Retinal pigment epithelial cell (primary cell): ENCODE results near the gene DGCR2.
A peak's percentile ranks its signal among the peaks of the same experiment; 100 is the strongest.
"Not testable (repeated sequence)": the region's sequence is repeated elsewhere in the genome, so short reads cannot be mapped to it uniquely, and the experiment has no call there.

Experiments
- DNase-seq: peaks from one replicate; pipeline ENCODE4 v3.0.0-alpha.2; 2010; ENCODE audit warnings: low read depth
- H3K4me3 ChIP-seq: 2 replicates; pipeline ENCODE4 v1.5.1; 2011; ENCODE audit warnings: mild to moderate bottlenecking, low read length, control low read depth, moderate library complexity
- CTCF ChIP-seq: conservative IDR thresholded peaks from 2 replicates; pipeline ENCODE4 v1.5.1; 2011; ENCODE audit warnings: low read depth, low read length, control low read depth, inconsistent platforms

The DGCR2 gene

GRCh38 chr22:19086417-19086816, 35.8 kb downstream of the DGCR2 start:
- DNase-seq, result no peak
- no peak for TF ChIP-seq CTCF
- H3K4me3 ChIP-seq, result no peak overlapping the region

GRCh38 chr22:19085233-19085718, 36.9 kb downstream of the DGCR2 start:
- peak; percentile 64 for TF ChIP-seq CTCF

GRCh38 chr22:19084586-19084985, 37.6 kb downstream of the DGCR2 start:
- H3K4me3 ChIP-seq, DNase-seq: not testable (repeated sequence)

More at GRCh38 chr22:19085233-19085718, 36.9 kb downstream of the DGCR2 start:
- no peak overlapping the region for H3K4me3 ChIP-seq
- DNase-seq, result no peak

- DNase-seq, H3K4me3 ChIP-seq: not testable (repeated sequence)
Observed at GRCh38 chr22:19084126-19084525, 38.1 kb downstream of the DGCR2 start.

GRCh38 chr22:19082793-19083192, 39.4 kb downstream of the DGCR2 start:
- H3K4me3 ChIP-seq, result no peak overlapping the region
- TF ChIP-seq CTCF, result no peak
- no peak for DNase-seq

- H3K4me3 ChIP-seq, result no peak overlapping the region
- no peak for TF ChIP-seq CTCF
- DNase-seq, result no peak
Observed at GRCh38 chr22:19082101-19082500, 40.1 kb downstream of the DGCR2 start.

- no peak overlapping the region for H3K4me3 ChIP-seq
- no peak for DNase-seq
- TF ChIP-seq CTCF, result no peak
Observed at GRCh38 chr22:19081351-19081750, 40.9 kb downstream of the DGCR2 start.

GRCh38 chr22:19080853-19081252, 41.4 kb downstream of the DGCR2 start:
- no peak for TF ChIP-seq CTCF
- DNase-seq, result no peak
- H3K4me3 ChIP-seq, result no peak overlapping the region
